ENCODE results near the gene KLHDC7B. TPM values are rescaled to one million over a fixed set of nuclear protein-coding genes. Genes with fewer than 3 reads are reported as not detected.

The KLHDC7B gene
- total and polyA plus RNA-seq, 2 of the 13 experiments (the other 11 are each of a cell fraction or from before 2014, with no cell fraction given), result 0.11 TPM; not detected in 1

DNA sequence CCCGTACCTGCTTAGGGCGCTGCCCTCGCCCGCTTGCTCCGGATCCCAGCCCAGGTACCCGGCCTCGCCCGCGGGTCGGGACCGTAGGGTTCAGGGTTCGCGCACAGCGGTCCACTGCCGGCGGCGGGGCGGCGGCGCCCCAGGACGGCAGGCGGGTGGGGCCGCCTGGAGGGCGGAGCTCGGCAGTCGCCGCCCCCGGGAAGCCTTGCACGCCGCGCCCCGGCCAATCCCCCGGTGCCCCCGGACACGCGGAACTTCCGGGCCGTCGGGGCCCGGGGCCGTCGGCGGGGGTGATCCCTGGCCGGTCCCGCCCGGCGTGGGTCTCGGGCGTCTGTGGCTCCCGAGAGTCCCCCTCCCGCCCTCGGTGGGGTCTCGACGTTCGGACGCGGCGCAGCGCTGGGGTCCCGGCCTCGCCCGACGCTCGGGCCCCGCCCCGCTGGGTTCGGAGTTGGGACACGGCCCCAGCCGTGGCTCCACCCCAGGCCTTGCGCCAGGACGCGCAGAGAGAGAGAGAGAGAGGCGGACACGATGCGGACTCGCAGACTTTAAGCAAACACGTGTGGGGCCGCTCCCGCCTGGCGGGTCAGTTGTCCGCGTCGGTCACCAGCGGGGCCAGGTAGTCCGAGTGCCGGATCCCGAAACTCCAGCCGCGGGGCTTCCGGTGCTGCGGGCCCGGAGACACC, 15.7 kb upstream of the KLHDC7B start, which contains the start of gene TYMP (continued):
- TF ChIP-seq, protein P1, sequence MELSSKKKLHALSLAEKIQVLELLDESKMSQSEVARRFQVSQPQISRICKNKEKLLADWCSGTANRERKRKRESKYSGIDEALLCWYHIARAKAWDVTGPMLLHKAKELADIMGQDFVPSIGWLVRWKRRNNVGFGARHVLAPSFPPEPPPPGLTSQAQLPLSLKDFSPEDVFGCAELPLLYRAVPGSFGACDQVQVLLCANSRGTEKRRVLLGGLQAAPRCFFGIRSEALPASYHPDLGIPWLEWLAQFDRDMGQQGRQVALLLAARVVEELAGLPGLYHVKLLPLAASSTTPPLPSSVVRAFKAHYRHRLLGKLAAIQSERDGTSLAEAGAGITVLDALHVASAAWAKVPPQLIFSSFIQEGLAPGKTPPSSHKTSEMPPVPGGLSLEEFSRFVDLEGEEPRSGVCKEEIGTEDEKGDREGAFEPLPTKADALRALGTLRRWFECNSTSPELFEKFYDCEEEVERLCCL (CRISPR knock-in tag; IDR thresholded peaks at IDR 0.05; ENCODE audit: borderline replicate concordance), result no peak
- TF ChIP-seq, protein P2, sequence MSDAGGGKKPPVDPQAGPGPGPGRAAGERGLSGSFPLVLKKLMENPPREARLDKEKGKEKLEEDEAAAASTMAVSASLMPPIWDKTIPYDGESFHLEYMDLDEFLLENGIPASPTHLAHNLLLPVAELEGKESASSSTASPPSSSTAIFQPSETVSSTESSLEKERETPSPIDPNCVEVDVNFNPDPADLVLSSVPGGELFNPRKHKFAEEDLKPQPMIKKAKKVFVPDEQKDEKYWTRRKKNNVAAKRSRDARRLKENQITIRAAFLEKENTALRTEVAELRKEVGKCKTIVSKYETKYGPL (CRISPR knock-in tag; IDR thresholded peaks at IDR 0.05), result no peak
- peak; percentile 54 for TF ChIP-seq TAF1 (CRISPR knock-in tag; IDR thresholded peaks at IDR 0.05)
- no peak for TF ChIP-seq RFXANK (CRISPR knock-in tag; IDR thresholded peaks at IDR 0.05)
- TF ChIP-seq, protein P3, sequence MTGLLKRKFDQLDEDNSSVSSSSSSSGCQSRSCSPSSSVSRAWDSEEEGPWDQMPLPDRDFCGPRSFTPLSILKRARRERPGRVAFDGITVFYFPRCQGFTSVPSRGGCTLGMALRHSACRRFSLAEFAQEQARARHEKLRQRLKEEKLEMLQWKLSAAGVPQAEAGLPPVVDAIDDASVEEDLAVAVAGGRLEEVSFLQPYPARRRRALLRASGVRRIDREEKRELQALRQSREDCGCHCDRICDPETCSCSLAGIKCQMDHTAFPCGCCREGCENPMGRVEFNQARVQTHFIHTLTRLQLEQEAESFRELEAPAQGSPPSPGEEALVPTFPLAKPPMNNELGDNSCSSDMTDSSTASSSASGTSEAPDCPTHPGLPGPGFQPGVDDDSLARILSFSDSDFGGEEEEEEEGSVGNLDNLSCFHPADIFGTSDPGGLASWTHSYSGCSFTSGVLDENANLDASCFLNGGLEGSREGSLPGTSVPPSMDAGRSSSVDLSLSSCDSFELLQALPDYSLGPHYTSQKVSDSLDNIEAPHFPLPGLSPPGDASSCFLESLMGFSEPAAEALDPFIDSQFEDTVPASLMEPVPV (CRISPR knock-in tag; IDR thresholded peaks at IDR 0.05), result peak; percentile 76; the same call in 1 of the 2 replicates
- peak; percentile 37 for TF ChIP-seq MED8 (CRISPR knock-in tag; IDR thresholded peaks at IDR 0.05; ENCODE audit: insufficient replicate concordance)
- no peak for TF ChIP-seq ATF7 (IDR thresholded peaks at IDR 0.05)
- no peak for TF ChIP-seq ATF7 (CRISPR knock-in tag; IDR thresholded peaks at IDR 0.05)
- TF ChIP-seq KAT8 (CRISPR knock-in tag; IDR thresholded peaks at IDR 0.05), result peak; percentile 35; the same call in 1 of the 2 replicates
- TF ChIP-seq MAFG (CRISPR knock-in tag; IDR thresholded peaks at IDR 0.05), result no peak
- no peak for TF ChIP-seq HMG20A (CRISPR knock-in tag; IDR thresholded peaks at IDR 0.05; ENCODE audit: borderline replicate concordance)
- TF ChIP-seq, protein P4, sequence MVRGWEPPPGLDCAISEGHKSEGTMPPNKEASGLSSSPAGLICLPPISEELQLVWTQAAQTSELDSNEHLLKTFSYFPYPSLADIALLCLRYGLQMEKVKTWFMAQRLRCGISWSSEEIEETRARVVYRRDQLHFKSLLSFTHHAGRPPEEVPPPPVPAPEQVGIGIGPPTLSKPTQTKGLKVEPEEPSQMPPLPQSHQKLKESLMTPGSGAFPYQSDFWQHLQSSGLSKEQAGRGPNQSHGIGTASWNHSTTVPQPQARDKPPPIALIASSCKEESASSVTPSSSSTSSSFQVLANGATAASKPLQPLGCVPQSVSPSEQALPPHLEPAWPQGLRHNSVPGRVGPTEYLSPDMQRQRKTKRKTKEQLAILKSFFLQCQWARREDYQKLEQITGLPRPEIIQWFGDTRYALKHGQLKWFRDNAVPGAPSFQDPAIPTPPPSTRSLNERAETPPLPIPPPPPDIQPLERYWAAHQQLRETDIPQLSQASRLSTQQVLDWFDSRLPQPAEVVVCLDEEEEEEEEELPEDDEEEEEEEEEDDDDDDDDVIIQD (CRISPR knock-in tag; IDR thresholded peaks at IDR 0.05; ENCODE audit: low read depth), result no peak
- TF ChIP-seq, protein P5, sequence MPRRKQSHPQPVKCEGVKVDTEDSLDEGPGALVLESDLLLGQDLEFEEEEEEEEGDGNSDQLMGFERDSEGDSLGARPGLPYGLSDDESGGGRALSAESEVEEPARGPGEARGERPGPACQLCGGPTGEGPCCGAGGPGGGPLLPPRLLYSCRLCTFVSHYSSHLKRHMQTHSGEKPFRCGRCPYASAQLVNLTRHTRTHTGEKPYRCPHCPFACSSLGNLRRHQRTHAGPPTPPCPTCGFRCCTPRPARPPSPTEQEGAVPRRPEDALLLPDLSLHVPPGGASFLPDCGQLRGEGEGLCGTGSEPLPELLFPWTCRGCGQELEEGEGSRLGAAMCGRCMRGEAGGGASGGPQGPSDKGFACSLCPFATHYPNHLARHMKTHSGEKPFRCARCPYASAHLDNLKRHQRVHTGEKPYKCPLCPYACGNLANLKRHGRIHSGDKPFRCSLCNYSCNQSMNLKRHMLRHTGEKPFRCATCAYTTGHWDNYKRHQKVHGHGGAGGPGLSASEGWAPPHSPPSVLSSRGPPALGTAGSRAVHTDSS (CRISPR knock-in tag; conservative IDR thresholded peaks at IDR 0.05), result no peak
- no peak for TF ChIP-seq SMYD3 (CRISPR knock-in tag; IDR thresholded peaks at IDR 0.05)
- peak; percentile 76 for TF ChIP-seq YEATS4 (CRISPR knock-in tag; IDR thresholded peaks at IDR 0.05; ENCODE audit: borderline replicate concordance)
- TF ChIP-seq NCOA2 (CRISPR knock-in tag; IDR thresholded peaks at IDR 0.05), result no peak
- TF ChIP-seq TARDBP (CRISPR knock-in tag; IDR thresholded peaks at IDR 0.05), result peak; percentile 15; the same call in 1 of the 2 replicates
- 0 out of 2 replicates have a peak, but pooled peaks have one; percentile 22 for TF ChIP-seq KDM3A (CRISPR knock-in tag; IDR thresholded peaks at IDR 0.05; ENCODE audit: low read depth)
- TF ChIP-seq EEA1 (CRISPR knock-in tag; IDR thresholded peaks at IDR 0.05; ENCODE audit: borderline replicate concordance), result no peak; the same call in 1 of the 2 replicates
- TF ChIP-seq, protein P6, sequence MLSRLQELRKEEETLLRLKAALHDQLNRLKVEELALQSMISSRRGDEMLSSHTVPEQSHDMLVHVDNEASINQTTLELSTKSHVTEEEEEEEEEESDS (CRISPR knock-in tag; IDR thresholded peaks at IDR 0.05; ENCODE audit: borderline replicate concordance), result no peak
- TF ChIP-seq ARNT2 (CRISPR knock-in tag; IDR thresholded peaks at IDR 0.05; ENCODE audit: low read depth), result 0 out of 2 replicates have a peak, but pooled peaks have one; percentile 43
- TF ChIP-seq HNRNPL (IDR thresholded peaks at IDR 0.05; ENCODE audit: low read depth, low read length), result no peak
- peak; percentile 52; the same call in 1 of the 2 replicates for TF ChIP-seq HNF4G (IDR thresholded peaks at IDR 0.05; ENCODE audit: borderline replicate concordance, low read depth, low read length)
- TF ChIP-seq HNF4G (CRISPR knock-in tag; IDR thresholded peaks at IDR 0.05; ENCODE audit: borderline replicate concordance, low read depth), result no peak; the same call in 1 of the 2 replicates
